Ectodermal cell (in vitro differentiated cells): ENCODE measurements around the gene LSM14A.

ENCODE experiments used
- H3K27ac ChIP-seq: 2 replicates; pipeline ENCODE4 v1.7.0; 2013; ENCODE audit warnings: mild to moderate bottlenecking, low read depth, low read length; ENCODE audit not compliant: insufficient read depth, poor library complexity, severe bottlenecking
- H3K27me3 ChIP-seq: 2 replicates; pipeline ENCODE4 v1.7.0; 2013; ENCODE audit warnings: mild to moderate bottlenecking, low read length; ENCODE audit not compliant: insufficient read depth, control insufficient read depth, poor library complexity, severe bottlenecking
- H3K36me3 ChIP-seq: one replicate; pipeline ENCODE4 v1.7.0; 2013; ENCODE audit warnings: low read length; ENCODE audit not compliant: control insufficient read depth, insufficient read depth
- H3K4me1 ChIP-seq: one replicate; pipeline ENCODE4 v1.7.0; 2013; ENCODE audit warnings: low read length; ENCODE audit not compliant: control insufficient read depth, insufficient read depth
- H3K4me3 ChIP-seq: 2 replicates; pipeline ENCODE4 v1.7.0; 2013; ENCODE audit warnings: low read depth, low read length, control low read depth; ENCODE audit not compliant: insufficient read depth
- H3K9me3 ChIP-seq: 2 replicates; pipeline ENCODE4 v1.7.0; 2013; ENCODE audit warnings: mild to moderate bottlenecking, low read length, moderate library complexity; ENCODE audit not compliant: control insufficient read depth
- WGBS, 2 experiments: methylation state at CpG; one replicate each; pipeline ENCODE4 v1.1.7; 2013; ENCODE audit warnings: missing lambda C conversion rate in 2 of 2; 5-methylcytosine and 5-hydroxymethylcytosine counted together

The LSM14A gene

DNA sequence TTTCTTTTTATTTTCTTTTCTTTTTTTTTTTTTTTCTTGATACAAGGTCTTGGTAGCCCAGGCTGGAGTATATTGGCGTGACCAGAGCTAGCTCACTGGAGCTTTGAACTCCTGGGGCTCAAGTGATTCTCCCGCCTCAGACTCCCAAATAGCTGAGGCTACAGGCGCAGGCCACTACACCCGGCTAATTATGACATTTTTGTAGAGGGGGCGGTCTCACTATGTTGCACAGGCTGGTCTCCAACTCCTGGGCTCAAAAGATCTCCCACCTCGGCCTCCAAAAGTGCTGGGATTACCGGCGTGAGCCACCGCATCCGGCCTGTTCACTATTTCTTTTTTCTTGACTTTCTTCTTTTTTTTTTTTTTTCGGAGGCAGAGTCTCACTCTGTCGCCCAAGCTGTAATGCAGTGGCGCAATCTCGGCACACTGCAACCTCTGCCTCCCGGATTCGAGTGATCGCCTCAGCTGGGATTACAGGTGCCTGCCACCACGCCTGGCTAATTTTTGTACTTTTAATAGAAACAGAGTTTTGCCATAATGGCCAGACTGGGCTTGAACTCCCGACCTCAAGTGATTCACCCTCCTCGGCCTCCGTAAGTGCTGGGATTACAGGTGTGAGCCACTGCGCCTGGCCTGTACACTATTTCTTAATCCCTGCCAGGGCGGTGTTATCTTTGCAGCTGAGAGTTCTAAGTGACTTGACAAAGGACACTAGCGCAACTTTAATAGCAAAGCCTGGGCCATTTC lies 37.1 kb upstream of the LSM14A start:
- Histone ChIP-seq H3K4me3 (peak overlapping the region; percentile 57), H3K4me1 (no peaks in the 10 kb centered on the region), H3K9me3 (no peaks in the 10 kb centered on the region), H3K36me3 (no peaks in the 10 kb centered on the region), H3K27me3 (no peaks in the 10 kb centered on the region), H3K27ac (peak overlapping the region; percentile 90)
- 89 to 90% methylated on average over 24 of the region's 24 CpGs for WGBS, 2 experiments

DNA sequence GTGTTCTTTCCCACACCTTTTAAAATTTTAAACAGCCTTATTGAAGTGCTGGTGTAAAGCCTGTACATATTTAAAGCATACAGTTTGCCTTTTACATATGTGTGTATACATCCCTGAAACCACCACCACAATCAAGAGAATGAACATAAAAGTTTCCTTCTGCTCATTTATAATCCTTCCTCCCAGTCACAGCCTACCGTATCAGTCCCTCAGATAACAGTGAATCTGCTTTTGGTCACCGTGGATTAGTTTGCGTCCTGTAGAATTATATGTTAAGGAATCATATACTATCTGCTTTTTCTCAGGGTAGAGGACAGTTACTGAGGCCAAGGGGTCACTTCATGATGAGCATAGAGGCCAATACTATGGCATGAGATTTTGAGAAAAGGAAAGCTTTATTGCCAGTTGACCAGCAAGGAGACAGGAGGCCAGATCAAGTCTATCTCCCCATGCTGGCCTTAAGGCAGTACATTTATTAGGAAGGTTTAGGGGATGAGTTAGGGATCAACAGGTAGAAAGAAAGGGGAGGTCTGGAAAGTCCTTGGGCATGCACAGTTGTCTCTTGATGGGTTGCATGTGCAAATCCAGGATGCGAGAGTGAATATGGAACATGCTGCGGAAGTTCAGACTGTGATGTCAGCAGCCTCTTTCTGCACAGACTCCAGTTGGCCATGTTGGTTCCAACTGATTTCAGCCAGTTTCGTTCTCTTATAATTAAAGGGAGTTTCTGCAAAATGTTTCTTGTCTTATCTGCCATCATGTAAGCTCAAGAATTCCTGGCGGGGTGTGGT lies 36.3 kb upstream of the LSM14A start:
- Histone ChIP-seq H3K4me3 (no peak overlapping the region), H3K36me3 (no peaks in the 10 kb centered on the region), H3K27ac (no peak overlapping the region), H3K9me3 (no peaks in the 10 kb centered on the region), H3K27me3 (no peaks in the 10 kb centered on the region), H3K4me1 (no peaks in the 10 kb centered on the region)
- 93 to 95% methylated on average over 7 of the region's 7 CpGs for WGBS, 2 experiments

DNA sequence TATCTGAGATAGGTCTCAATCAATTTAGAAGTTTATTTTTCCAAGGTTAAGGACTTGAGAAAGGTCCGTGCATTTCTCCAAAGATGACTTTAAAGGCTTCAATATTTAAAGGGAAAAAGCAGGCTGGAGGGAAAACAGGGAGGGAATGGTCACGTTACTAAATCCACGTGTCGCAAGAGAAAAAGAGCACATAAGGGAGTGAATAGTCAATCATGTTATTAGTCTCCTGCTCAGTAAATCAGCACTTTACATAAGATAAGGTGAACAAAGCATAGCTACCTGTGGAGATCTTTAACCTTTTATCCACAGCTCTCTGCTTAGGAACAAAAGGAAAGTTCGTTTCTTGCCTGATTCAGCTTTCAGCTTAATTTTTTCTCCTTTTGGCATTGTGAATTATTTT lies 31.3 kb upstream of the LSM14A start:
- no peak overlapping the region for H3K27ac ChIP-seq
- no peaks in the 10 kb centered on the region for H3K9me3 ChIP-seq
- 44 to 53% methylated on average over 4 to 5 of the region's 5 CpGs for WGBS, 2 experiments
- H3K36me3 ChIP-seq = no peaks in the 10 kb centered on the region
- no peaks in the 10 kb centered on the region for H3K4me1 ChIP-seq
- H3K27me3 ChIP-seq = no peaks in the 10 kb centered on the region
- H3K4me3 ChIP-seq = no peak overlapping the region

DNA sequence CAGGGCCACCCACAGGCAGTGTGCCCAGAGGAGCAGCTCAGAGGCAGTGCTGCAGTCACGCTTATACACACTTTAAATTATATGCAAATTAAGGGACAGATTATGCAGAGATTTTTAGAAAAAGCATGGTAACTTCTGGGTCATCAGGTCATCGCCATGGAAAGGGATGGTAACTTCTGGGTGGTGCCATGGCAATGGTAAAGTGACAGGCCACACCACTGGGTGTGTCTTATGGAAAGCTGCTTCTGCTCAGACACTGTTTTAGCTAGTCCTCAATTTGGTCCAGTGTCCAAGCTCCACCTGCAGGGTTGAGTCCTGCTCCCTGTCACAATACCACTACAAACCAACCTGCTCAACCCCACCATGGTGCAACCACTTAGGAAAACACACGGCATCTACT lies 29.9 kb upstream of the LSM14A start:
- 89 to 92% methylated on average over 3 of the region's 3 CpGs for WGBS, 2 experiments
- no peaks in the 10 kb centered on the region for H3K27me3 ChIP-seq

DNA sequence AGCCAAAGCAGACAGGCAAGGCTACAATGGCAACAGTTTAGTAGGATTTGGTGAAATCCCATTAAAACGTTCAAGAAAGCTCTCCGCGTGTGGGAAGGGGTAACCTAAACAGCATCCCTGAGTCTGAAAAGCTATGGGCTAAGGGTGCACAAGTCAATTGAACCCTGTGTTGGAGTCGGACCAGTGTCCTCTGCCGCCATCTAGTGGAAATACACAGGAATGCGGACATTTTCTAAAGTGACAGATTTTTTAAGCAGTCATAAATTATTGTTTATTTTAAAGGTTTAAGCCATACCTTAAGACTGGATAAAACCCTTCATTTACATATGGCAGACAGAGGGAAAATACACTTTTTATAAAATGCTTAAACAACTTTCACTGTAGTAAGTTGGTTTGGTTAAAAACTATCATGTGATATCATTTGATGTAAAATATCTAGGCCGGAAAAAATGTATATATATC lies 26.5 kb upstream of the LSM14A start:
- Histone ChIP-seq H3K36me3 (no peaks in the 10 kb centered on the region), H3K4me1 (no peaks in the 10 kb centered on the region), H3K27ac (no peak overlapping the region), H3K4me3 (no peak overlapping the region), H3K9me3 (no peaks in the 10 kb centered on the region), H3K27me3 (no peaks in the 10 kb centered on the region)
- 17% methylated on average over 7 of the region's 7 CpGs for WGBS, 2 experiments

More for the DNA sequence above, 29.9 kb upstream of the LSM14A start:
- Histone ChIP-seq H3K4me1 (no peaks in the 10 kb centered on the region), H3K4me3 (no peak overlapping the region), H3K27ac (no peak overlapping the region), H3K9me3 (no peaks in the 10 kb centered on the region), H3K36me3 (no peaks in the 10 kb centered on the region)

DNA sequence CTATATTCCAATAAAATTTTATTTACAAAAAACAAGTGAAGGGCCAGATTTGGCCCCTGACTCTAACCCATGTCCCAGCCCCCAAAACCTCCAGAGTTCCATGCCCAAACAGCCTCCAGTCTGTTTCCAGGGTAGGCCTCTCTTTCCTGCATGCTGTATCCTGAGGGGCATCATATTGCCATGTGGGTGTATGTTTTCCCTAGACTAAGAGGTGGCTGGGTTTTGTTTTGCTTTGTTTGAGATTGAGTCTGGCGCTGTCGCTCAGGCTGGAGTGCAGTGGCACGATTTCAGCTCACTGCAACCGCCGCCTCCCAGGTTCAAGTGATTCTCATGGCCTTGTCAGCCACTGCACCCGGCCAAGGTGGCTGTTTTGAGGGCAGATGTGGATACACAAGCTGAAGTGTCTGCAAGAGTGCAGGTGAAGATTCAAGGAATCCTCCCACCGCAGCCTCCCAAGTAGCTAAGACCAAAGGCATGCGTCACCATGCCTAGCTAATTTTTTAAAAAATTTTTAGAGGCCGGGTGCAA lies 23.6 kb upstream of the LSM14A start:
- H3K27ac ChIP-seq = no peak overlapping the region
- H3K9me3 ChIP-seq = no peaks in the 10 kb centered on the region
- 91 to 92% methylated on average over 9 of the region's 9 CpGs for WGBS, 2 experiments
- H3K4me1 ChIP-seq = no peaks in the 10 kb centered on the region
- no peaks in the 10 kb centered on the region for H3K27me3 ChIP-seq
- no peak overlapping the region for H3K4me3 ChIP-seq
- no peaks in the 10 kb centered on the region for H3K36me3 ChIP-seq

DNA sequence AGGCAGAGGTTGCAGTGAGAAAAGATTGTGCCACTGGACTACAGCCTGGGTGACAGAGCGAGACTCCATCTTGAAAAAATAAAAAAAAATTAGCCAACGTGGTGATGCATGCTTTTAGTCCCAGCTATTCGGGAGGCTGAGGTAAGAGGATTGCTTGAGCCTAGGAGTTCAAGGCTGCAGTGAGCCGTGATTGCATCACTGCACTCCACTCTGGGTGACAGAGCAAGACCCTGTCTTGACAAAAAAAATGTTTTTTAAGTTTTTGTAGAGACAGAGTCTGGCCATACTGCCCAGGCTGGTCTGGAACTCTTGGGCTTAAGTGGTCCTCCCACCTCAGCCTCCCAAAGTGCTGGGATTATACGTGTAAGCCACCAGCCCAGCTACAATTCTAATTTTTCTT lies 22.4 kb upstream of the LSM14A start:
- H3K4me3 ChIP-seq = no peak overlapping the region
- no peaks in the 10 kb centered on the region for H3K9me3 ChIP-seq
- H3K4me1 ChIP-seq = no peaks in the 10 kb centered on the region
- no peak overlapping the region for H3K27ac ChIP-seq
- H3K27me3 ChIP-seq = no peaks in the 10 kb centered on the region
- WGBS, 2 experiments = 87 to 90% methylated on average over 5 of the region's 5 CpGs
- no peaks in the 10 kb centered on the region for H3K36me3 ChIP-seq

DNA sequence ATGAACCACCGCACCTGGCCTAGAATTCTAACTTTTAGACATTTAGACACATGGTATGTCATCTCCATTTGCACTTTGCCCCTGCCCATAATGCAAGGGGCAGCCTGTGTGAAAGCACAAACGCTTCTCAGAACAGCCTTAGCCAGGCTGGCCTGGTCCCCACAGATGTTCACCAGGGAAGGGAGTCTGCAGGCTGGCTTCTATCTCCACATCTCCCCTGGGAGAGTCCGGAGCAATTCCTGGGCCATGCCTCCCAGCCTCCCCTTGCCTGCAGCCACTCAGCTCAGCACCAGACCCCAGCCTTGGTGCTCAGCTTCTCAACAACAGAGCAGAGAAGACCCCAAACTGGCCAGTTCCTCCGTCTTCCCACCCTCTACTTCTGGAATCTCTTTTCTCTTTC lies 21.7 kb upstream of the LSM14A start:
- Histone ChIP-seq H3K27me3 (no peaks in the 10 kb centered on the region), H3K9me3 (no peaks in the 10 kb centered on the region), H3K27ac (no peak overlapping the region), H3K4me3 (no peak overlapping the region), H3K36me3 (no peaks in the 10 kb centered on the region), H3K4me1 (no peaks in the 10 kb centered on the region)
- 87 to 93% methylated on average over 4 of the region's 4 CpGs for WGBS, 2 experiments

DNA sequence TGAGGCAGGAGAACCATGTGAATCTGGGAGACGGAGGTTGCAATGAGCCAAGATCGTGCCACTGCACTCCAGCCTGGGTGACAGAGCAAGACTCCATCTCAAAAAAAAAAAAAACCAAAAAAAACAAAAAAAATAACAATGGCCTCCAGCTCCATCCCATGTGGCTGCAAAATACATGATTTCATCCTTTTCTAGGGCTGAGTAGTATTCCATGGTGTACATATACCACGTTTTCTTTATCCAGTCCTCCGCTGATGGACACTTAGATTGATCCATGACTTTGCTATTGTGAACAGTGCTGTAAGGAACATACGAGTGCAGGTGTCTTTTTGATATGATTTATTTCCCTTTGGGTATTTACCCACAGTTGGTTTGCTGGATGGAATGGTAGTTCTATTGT lies 20.9 kb upstream of the LSM14A start:
- Histone ChIP-seq H3K9me3 (no peaks in the 10 kb centered on the region), H3K4me1 (no peaks in the 10 kb centered on the region), H3K36me3 (no peaks in the 10 kb centered on the region), H3K4me3 (no peak overlapping the region), H3K27me3 (no peaks in the 10 kb centered on the region), H3K27ac (no peak overlapping the region)
- WGBS, 2 experiments = 95 to 97% methylated on average over 5 of the region's 5 CpGs

DNA sequence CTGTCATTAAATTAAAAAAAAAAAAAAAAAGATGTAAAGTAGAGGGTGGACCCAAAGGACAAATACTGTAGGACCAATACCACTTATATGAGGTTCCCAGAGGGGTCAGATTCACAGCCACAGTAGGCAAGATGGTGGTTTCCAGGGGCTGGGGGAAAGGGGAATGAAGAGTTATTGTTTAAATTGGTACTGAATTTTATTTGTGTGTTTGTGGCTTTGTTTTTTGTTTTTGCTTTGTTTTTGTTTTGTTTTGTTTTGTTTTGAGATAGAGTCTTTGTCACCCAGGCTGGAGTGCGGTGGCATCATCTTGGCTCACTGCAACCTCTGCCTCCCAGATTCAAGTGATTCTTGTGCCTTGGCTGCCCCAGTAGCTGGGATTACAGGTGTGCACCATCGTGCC lies 17.9 kb upstream of the LSM14A start:
- no peak overlapping the region for H3K4me3 ChIP-seq
- no peak overlapping the region for H3K27ac ChIP-seq
- H3K27me3 ChIP-seq = no peaks in the 10 kb centered on the region
- 83 to 90% methylated on average over 2 of the region's 2 CpGs for WGBS, 2 experiments
- H3K36me3 ChIP-seq = no peaks in the 10 kb centered on the region
- no peaks in the 10 kb centered on the region for H3K9me3 ChIP-seq
- no peaks in the 10 kb centered on the region for H3K4me1 ChIP-seq
